WI38 (cell line): ENCODE results near the gene CNTROB.

Source experiments
- H3K4me3 ChIP-seq: 2 replicates; pipeline ENCODE4 v1.5.1; 2011; ENCODE audit warnings: low read depth, mild to moderate bottlenecking, control low read depth, low read length
- CTCF ChIP-seq: IDR thresholded peaks from 2 replicates; pipeline ENCODE4 v1.5.1; 2012; ENCODE audit warnings: low read depth, mild to moderate bottlenecking, control low read depth, low read length

The CNTROB gene

GRCh38 chr17:7931709-7932482 lies at the start of gene CNTROB, which contains the start of gene TRAPPC1:
CNTROB (plus strand) TSS chr17:7932206; CDS start chr17:7933080, 874 bp downstream.
TRAPPC1 (minus strand) TSS chr17:7931946; CDS start chr17:7931829, 117 bp downstream.
- H3K4me3 ChIP-seq = peak within 1 kb of the TSS; percentile 69
- TF ChIP-seq CTCF = no peak

GRCh38 chr17:7882629-7883028 lies 49.4 kb upstream of the CNTROB start:
- H3K4me3 ChIP-seq = no peak overlapping the region

GRCh38 chr17:7883781-7884386 lies 48.1 kb upstream of the CNTROB start:
- peak overlapping the region; percentile 55 for H3K4me3 ChIP-seq
- TF ChIP-seq CTCF = no peak

More at GRCh38 chr17:7882629-7883028, 49.4 kb upstream of the CNTROB start:
- TF ChIP-seq CTCF = no peak

GRCh38 chr17:7884581-7885366 lies 47.2 kb upstream of the CNTROB start:
- no peak for TF ChIP-seq CTCF

GRCh38 chr17:7885367-7886226 lies 46.4 kb upstream of the CNTROB start:
- TF ChIP-seq CTCF = no peak
- peak overlapping the region; percentile 80 for H3K4me3 ChIP-seq

More at GRCh38 chr17:7884581-7885366, 47.2 kb upstream of the CNTROB start:
- H3K4me3 ChIP-seq = peak overlapping the region; percentile 80

GRCh38 chr17:7886227-7887037 lies 45.6 kb upstream of the CNTROB start:
- no peak for TF ChIP-seq CTCF
- peak overlapping the region; percentile 80 for H3K4me3 ChIP-seq
